Fibroblast of pulmonary artery (primary cell): ENCODE measurements around the gene FAM181A.

Experiments
- DNase-seq: peaks from one replicate; pipeline ENCODE4 v3.0.0-alpha.2; 2010; ENCODE audit warnings: low read depth
- H3K4me3 ChIP-seq: replicated peaks from 2 replicates; pipeline ENCODE4 v1.5.1; 2011; ENCODE audit warnings: low read depth, mild to moderate bottlenecking, control low read depth, low read length, moderate library complexity
- TF ChIP-seq, protein P1 (sequence below): IDR thresholded peaks from 2 replicates; pipeline ENCODE4 v1.5.1; 2011; ENCODE audit warnings: mild to moderate bottlenecking, control low read depth, low read length, inconsistent platforms; ENCODE audit errors: missing control alignments

The FAM181A gene

DNA sequence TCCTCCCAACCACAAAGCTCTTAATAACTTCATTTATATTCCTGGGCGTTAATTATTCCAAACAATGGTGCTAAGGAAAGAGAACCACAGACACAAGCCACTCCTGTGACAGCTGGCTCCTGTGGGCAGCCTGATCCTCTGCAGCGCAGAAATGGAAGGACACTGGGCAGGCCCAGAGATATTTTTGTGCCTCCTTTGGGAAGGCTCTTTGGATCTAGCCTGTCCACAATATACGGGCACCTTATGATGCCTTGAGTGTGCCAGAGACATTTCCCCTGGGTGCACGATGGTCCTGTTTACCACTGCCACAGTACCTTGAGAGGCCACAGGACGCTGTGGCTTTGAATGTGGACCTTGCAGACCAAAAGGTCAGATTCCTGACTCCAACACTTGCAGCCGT is 47.2 kb downstream of the FAM181A start:
- TF ChIP-seq, protein P1, sequence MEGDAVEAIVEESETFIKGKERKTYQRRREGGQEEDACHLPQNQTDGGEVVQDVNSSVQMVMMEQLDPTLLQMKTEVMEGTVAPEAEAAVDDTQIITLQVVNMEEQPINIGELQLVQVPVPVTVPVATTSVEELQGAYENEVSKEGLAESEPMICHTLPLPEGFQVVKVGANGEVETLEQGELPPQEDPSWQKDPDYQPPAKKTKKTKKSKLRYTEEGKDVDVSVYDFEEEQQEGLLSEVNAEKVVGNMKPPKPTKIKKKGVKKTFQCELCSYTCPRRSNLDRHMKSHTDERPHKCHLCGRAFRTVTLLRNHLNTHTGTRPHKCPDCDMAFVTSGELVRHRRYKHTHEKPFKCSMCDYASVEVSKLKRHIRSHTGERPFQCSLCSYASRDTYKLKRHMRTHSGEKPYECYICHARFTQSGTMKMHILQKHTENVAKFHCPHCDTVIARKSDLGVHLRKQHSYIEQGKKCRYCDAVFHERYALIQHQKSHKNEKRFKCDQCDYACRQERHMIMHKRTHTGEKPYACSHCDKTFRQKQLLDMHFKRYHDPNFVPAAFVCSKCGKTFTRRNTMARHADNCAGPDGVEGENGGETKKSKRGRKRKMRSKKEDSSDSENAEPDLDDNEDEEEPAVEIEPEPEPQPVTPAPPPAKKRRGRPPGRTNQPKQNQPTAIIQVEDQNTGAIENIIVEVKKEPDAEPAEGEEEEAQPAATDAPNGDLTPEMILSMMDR, result no peak
- no peak for DNase-seq
- H3K4me3 ChIP-seq, result no peak overlapping the region

DNA sequence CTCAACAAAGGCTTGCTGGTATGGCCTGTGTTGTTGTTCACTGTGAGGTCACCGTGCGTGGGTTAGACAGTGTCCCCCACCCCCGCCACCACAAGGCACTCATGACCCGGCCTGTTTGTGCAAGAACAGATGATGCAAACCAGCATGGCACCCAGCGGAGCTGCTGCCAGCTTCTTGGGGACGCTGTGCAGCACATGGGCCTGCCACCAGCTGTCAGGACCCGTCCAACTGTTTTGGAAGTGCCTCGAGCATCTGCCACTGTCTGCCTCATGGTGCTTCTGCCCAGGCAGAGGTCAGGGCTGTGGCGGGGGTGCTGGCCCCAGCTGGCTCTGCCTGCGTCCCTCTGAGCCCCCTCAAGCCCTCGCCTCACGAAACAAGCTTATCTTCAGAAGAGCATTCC is 47.7 kb downstream of the FAM181A start:
- DNase-seq, result no peak
- no peak overlapping the region for H3K4me3 ChIP-seq
- TF ChIP-seq, protein P1, result no peak

DNA sequence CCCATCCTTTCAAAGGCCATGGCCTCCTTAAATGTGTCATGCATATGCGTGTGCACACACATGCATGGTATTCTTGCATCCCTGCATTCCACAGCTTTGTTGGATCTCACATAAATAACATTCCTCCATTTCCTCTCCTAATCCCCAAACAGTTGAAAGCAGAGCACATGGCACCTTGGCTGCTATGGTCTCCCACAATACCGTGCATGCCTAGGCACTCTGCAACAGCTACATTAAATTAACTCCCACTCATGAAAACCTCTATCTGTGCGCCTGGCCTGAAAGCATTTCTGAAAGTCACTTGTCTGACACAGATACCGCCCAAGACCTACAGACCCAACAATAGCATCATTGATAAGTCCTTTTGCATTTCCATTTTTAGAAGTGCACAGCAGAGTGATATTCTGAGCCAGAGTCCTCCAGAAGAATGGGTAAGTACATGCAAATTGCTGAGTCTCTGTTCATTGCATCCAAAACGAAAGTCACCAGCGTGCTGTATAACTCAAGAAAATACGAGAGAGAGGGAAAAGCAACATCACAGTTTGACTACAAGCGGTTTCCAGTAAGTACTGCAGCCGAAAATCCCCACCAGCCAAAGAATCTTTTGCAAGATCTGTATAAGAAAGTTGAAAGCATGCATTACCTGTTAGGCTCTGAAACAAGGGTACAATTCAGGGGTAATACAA is 48.8 kb downstream of the FAM181A start:
- no peak overlapping the region for H3K4me3 ChIP-seq
- TF ChIP-seq, protein P1, result no peak
- DNase-seq, result no peak

DNA sequence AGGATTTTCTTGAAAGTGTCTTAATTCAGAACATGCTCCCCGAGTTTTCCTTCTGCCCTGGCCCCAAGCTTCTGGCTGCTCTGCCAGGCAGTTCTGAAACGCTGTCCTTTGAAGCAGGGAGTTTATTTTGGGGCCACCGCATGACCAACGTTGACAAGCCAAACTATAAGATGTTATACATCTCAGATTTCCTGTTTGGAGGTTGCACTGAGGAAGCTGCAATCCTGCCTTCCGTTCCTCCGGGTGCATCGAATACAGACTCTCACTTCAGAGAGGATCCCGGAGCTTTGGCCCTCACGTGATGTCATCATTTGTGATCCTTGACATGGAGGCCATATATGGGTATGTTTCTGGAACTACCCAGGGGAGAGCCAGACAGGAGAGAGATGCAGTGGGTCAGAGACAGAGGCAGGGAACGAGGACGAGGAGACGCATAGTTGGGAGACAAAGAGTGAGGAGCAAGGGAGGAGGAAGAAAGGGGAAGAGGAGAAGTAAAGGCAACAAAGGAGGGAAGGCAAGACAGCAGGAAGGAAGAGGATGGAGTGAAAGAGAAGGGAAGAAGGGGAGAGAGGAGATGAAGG is 49.4 kb downstream of the FAM181A start, which contains the start of gene ASB2:
Gene ASB2, minus strand, starts transcription at position 94 of the 581 bp plus-strand sequence. CDS start 12,031 bp downstream, outside the sequence.
- no peak for DNase-seq
- H3K4me3 ChIP-seq, result no peak within 1 kb of the TSS
- TF ChIP-seq, protein P1, result no peak

DNA sequence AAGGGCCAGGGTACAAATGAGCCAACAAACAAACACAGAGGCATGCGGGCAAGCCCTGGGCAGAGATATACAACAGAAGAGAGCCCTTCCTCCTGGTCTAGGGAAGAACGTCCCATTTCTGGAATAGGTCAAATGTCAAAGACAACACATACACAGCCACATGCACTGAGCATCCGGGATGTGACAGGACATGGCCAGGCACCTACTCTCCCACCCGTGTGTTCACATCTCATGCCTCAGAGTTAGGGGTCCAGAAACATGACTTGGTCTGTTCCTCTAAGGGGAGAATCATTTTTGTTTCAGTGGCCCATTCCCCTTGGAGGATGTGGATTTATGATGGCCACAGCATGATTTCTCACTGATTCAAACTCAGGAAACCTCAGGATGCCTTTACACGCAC is 50.0 kb downstream of the FAM181A start:
- TF ChIP-seq, protein P1, result no peak
- no peak overlapping the region for H3K4me3 ChIP-seq
- no peak for DNase-seq

DNA sequence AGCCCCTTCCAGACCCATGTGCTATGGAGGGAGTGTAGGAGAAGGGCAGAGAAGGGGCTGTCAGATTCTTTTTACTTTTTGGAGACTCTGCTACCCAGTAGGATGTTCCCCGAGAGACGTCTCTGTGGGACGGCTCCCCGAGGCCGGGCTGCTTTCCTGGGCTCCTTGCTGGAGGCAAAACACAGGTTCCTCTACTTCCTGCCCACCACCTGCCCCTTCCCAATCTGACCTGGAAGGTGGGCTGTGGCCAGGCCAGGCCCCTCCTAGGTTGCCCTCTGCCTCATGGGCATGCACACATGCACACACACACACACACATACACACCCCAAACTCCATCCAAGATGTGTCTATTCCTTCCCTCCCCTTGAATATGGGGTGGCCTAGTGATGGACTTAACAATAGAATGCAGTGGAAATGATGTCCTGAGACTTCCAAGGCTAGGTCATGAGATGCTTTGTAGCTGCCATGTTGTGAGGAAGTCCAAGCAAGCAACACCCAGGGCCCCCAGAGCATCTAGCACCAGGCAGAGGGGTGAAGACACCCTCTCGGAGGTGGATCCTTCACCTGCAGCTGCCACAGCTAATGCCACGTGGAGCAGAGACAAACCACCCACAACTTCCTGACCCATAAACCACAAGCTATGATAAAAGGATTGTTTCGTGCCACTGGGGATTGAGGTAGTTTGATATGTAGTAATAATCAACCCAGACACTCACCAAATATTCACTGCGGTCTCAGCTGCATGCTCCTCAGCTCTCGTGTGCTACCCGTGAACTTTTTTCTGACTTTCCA is 50.8 kb downstream of the FAM181A start:
- H3K4me3 ChIP-seq, result no peak overlapping the region
- TF ChIP-seq, protein P1, result no peak
- no peak for DNase-seq
